OCI-LY3 (cell line): ENCODE data around the gene PBX4.

ENCODE experiments used
- CTCF ChIP-seq: fragments of 200-600, 300-600 bp; sonication (generic); IDR thresholded peaks from 2 replicates; pipeline ENCODE4 v1.5.1; 2014; ENCODE audit warnings: antibody characterized with exemption, low read length, low read depth
- EZH2phosphoT487 ChIP-seq: fragments of 200-600 bp; shearing (Covaris generic); IDR thresholded peaks from 2 replicates; pipeline ENCODE4 v1.6.1; 2018; ENCODE audit warnings: antibody characterized with exemption, mixed run types, low read depth

DNA sequence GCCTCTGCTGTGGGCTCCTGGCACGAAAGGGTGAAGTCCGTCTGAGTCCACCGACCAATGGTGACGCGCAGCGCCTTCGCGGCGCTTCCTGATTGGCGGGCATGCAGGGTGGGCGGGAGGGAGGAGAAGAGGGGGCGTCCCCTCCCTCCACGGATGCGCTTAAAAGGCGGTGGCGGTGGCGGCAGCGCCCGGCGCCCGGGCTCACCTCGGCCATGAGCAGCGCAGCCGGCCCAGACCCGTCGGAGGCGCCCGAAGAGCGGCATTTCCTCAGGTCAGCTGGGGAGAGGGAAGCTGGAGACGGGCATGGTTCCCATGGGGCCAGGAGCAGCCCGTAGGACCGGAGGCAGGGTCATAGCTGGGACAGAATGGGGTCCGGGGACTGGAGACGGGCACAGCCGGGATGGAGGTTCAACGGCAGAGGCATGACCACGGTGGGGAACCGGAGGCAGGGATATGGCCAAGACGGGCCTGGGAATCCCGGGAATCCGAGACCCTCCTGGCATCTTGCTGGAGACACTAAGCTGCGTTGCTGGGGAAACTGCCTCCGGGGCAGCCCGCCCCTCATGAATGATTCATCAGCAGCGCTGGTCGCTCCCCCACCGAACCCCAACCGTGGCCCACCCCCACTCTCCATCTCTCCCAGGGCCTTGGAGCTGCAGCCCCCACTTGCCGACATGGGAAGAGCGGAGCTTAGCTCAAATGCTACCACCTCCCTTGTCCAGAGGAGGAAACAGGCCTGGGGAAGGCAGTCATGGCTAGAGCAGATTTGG lies 89.6 kb downstream of the PBX4 start, which contains the start of gene YJEFN3:
- TF ChIP-seq CTCF (no peak), EZH2phosphoT487 (no peak)
